ENCODE data around the gene CSRNP2. TPM values are rescaled to one million over a fixed set of nuclear protein-coding genes. Genes with fewer than 3 reads are reported as not detected.

CSRNP2 gene
- total and polyA plus RNA-seq, 2 of the 4 experiments (the other 2 are of a cell fraction): 14.0 to 21.7 TPM

DNA sequence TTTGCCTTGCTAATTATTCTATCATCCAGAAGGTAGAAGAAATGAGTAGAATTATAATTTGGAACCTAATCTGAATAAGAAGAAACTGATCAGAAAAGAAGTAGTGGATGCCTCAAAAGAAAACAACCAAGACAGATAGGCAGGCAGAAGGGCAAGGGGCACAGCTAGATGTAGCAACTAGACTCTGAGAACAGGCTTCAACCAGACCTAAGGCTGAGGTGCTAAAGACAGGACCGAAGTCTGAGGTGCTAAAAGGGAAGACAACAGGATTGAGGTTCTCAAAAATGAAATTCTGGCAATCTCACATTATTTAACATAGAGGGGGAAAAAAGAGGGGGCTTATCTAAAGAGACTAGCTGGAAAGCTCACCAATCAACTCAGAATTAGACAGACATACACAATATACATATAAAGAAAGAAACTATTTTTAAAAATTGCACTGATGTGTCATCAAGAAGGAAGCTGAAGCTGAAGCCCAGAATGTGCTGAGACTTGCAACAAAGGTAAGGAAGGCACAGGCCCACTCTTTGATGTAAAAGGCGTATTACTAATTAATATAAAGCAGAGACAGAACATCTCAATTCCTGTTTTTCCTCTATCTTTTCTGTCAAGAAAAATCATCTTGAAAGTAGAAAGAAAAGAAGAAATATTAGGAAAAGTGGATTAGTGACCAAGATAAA lies 43.8 kb upstream of the CSRNP2 start:
- Histone ChIP-seq H3K56ac (ENCODE audit: extremely low read depth, insufficient read depth, low read length) (no peak overlapping the region), H3K23ac (ENCODE audit: low read depth, low read length) (no peak overlapping the region), H3K4me2 (ENCODE audit: low read depth, low read length) (no peak overlapping the region; the same call in 1 of the 2 replicates), H3K14ac (replicated peaks; ENCODE audit: low read depth, low read length) (peak overlapping the region; percentile 27), H3K27ac (ENCODE audit: insufficient read depth, low read length) (no peak overlapping the region), H2BK15ac (ENCODE audit: low read depth, low read length) (no peak overlapping the region), H3K36me3 (ENCODE audit: control insufficient read depth, insufficient read depth, low read length) (peaks cover 6% of the 10 kb centered on the region; the same call in 1 of the 2 replicates), H3K79me1 (ENCODE audit: low read depth in 1 of 2, low read length in 2 of 2) (peaks cover 4 to 17% of the 10 kb centered on the region in 2 experiments; a peak in 1 of 4 replicates), H3K18ac (ENCODE audit: low read depth, low read length) (peak overlapping the region; percentile 41; the same call in 1 of the 2 replicates), H2AFZ (replicated peaks; ENCODE audit: low read length, poor library complexity) (no peak overlapping the region), H3K9me1 (ENCODE audit: insufficient read depth, low read length) (peaks cover 8% of the 10 kb centered on the region), H4K5ac (ENCODE audit: low read depth, low read length) (no peak overlapping the region; the same call in 1 of the 2 replicates), H4K20me1 (ENCODE audit: insufficient read depth, low read length) (0 out of 2 replicates have a peak, but pooled peaks cover 3% of the 10 kb centered on the region), H4K8ac (ENCODE audit: low read depth in 2 of 2, low read length in 2 of 2) (no peak overlapping the region), H3K4ac (ENCODE audit: low read depth, low read length) (0 out of 2 replicates have a peak overlapping the region, but pooled peaks have one; percentile 33), H2AK5ac (ENCODE audit: low read depth, low read length) (peak overlapping the region; percentile 18; the same call in 1 of the 2 replicates), H2AK9ac (replicated peaks; ENCODE audit: low read depth, low read length, poor library complexity) (no peak overlapping the region), H3K4me3 (ENCODE audit: insufficient read depth, low read depth, low read length) (no peak overlapping the region), H3K4me1 (ENCODE audit: control insufficient read depth, insufficient read depth, low read length) (peaks cover 3% of the 10 kb centered on the region), H2BK20ac (ENCODE audit: low read depth, low read length) (no peak overlapping the region), H2BK5ac (ENCODE audit: low read depth, low read length, poor library complexity, severe bottlenecking) (no peak overlapping the region), H3K9me3 (ENCODE audit: control insufficient read depth, insufficient read depth, low read length) (no peaks in the 10 kb centered on the region), H2BK120ac (ENCODE audit: low read depth, low read length) (peak overlapping the region; percentile 24; the same call in 1 of the 2 replicates), H3K27me3 (ENCODE audit: control insufficient read depth, insufficient read depth, low read length) (no peaks in the 10 kb centered on the region), H4K91ac (ENCODE audit: insufficient read depth, low read depth, low read length) (no peak overlapping the region), H3K9ac (ENCODE audit: low read depth, low read length) (no peak overlapping the region)
- ChIA-PET CTCF (interaction anchor here (0.6 kb wide), 1 partner anchor 362 kb away, joined by 4 read pairs; no protein-coding TSS in a partner anchor), POLR2A (ENCODE audit: unreplicated experiment) (no interaction called here)
- dilution Hi-C loops (cut with HindIII; ENCODE audit: low sequenced_read_pairs, unreplicated experiment): no loop called here
- peak; percentile 18; the same call in 1 of the 2 replicates for TF ChIP-seq MAFK (IDR thresholded peaks at IDR 0.05; ENCODE audit: low read depth, low read length)
- TF ChIP-seq, protein P1, sequence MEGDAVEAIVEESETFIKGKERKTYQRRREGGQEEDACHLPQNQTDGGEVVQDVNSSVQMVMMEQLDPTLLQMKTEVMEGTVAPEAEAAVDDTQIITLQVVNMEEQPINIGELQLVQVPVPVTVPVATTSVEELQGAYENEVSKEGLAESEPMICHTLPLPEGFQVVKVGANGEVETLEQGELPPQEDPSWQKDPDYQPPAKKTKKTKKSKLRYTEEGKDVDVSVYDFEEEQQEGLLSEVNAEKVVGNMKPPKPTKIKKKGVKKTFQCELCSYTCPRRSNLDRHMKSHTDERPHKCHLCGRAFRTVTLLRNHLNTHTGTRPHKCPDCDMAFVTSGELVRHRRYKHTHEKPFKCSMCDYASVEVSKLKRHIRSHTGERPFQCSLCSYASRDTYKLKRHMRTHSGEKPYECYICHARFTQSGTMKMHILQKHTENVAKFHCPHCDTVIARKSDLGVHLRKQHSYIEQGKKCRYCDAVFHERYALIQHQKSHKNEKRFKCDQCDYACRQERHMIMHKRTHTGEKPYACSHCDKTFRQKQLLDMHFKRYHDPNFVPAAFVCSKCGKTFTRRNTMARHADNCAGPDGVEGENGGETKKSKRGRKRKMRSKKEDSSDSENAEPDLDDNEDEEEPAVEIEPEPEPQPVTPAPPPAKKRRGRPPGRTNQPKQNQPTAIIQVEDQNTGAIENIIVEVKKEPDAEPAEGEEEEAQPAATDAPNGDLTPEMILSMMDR (conservative IDR thresholded peaks at IDR 0.05; ENCODE audit: low read depth, low read length): no peak
- peak; percentile 62; the same call in 1 of the 2 replicates for ATAC-seq (ENCODE audit: low read depth)
- no TSS peak for BruUV-seq (replicated peaks)
- intact Hi-C loops (cut with micrococcal nuclease): loop anchor here (5.0 kb wide), 1 partner anchor 45 kb away; the partner anchor contains the start of gene TFCP2
- DNase-seq: peak; percentile 34
- in situ Hi-C loops (cut with MboI; ENCODE audit: low sequenced_read_pairs): no loop called here
- WGBS, 2 experiments (ENCODE audit: extremely low coverage in 2 of 2, insufficient read length in 1 of 2): no CpG with 5 or more reads among the region's 2 CpGs
